ENCODE measurements around the gene PRR15L.
A peak's percentile ranks its signal among the peaks of the same experiment; 100 is the strongest.

Gene PRR15L

DNA sequence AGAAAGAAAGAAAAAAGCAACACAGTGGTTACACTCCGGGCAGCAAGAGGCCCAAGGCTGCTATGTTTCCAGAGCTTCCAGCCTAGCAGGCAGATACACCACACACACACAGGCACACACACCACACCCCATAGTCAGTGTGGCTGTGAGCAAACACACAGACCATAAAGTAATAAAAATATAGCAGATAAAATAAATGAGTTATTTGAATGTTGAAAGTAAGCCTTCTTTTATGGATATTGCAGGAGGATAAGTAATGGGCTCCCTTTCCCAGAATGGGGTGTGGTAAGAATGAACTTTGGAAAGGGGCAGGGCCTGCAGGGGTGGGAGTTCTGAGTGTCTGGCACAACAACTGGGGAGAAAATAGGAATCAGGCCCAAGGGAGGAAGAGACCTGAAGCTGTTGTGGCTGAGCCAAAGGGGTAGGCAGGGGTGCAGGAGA lies 8.4 kb upstream of the PRR15L start:
- no peak for DNase-seq (ENCODE audit: low read depth)
- H3K4me3 ChIP-seq (ENCODE audit: low read depth, low read length), result no peak overlapping the region

DNA sequence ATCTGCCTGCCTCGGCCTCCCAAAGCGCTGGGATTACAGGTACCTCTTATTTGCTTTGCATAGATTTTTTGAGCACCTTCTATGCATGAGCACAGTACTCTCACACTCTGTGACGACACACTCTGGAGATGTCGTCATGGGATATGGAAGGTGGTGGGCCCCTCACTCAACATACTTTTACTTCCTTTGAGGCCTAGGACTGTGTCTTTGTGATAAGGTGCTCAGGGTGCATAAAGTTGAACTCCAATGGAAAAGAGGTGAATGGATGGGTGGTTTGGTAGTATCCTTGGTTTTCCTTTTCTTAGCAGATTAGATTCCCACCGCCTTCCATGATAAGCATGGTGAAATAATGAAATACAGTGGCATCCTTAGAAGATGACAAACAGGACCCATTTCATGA lies 7.2 kb upstream of the PRR15L start:
- no peak overlapping the region for H3K4me3 ChIP-seq (ENCODE audit: low read depth, low read length)
- no peak for DNase-seq (ENCODE audit: low read depth)

DNA sequence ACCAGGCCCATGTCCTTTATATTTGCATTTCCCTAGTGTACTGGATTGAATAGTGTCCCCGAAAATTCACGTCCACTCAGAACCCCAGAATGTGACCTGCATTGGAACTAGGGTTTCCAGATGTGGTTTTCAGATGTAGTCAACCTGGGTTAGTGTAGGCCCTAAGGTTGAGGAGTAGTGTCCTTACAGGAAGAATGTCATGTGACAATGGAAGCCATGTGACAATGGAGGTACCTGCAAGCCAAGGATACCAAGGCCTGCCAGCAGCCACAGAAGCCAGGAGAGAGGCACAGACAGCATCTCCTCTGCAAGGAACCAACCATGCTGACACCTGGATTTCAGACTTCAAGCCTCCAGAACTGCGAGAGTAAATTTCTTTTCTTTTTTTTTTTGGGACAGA lies 5.2 kb upstream of the PRR15L start:
- no peak for DNase-seq (ENCODE audit: low read depth)
- H3K4me3 ChIP-seq (ENCODE audit: low read depth, low read length), result no peak overlapping the region

DNA sequence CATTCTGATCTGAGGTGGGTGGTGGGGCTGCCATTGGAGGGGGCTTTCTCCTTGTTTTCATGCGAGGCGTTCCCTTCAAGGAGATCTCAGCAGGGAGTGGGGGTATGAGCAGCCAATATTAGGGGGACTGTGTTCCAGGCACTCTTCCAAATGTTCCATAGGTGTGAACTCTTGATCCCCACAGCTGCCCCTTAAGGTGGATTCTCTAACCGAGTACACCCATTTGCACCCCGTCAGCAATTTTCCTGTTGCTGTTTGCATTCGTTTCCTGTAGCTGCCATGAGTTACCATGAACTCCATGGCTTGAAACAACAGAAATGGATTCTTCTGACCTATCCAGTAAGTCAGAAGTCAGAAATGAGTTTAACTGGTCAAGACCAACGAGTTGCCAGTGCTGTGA lies 3.7 kb upstream of the PRR15L start:
- DNase-seq (ENCODE audit: low read depth), result no peak
- no peak overlapping the region for H3K4me3 ChIP-seq (ENCODE audit: low read depth, low read length)

DNA sequence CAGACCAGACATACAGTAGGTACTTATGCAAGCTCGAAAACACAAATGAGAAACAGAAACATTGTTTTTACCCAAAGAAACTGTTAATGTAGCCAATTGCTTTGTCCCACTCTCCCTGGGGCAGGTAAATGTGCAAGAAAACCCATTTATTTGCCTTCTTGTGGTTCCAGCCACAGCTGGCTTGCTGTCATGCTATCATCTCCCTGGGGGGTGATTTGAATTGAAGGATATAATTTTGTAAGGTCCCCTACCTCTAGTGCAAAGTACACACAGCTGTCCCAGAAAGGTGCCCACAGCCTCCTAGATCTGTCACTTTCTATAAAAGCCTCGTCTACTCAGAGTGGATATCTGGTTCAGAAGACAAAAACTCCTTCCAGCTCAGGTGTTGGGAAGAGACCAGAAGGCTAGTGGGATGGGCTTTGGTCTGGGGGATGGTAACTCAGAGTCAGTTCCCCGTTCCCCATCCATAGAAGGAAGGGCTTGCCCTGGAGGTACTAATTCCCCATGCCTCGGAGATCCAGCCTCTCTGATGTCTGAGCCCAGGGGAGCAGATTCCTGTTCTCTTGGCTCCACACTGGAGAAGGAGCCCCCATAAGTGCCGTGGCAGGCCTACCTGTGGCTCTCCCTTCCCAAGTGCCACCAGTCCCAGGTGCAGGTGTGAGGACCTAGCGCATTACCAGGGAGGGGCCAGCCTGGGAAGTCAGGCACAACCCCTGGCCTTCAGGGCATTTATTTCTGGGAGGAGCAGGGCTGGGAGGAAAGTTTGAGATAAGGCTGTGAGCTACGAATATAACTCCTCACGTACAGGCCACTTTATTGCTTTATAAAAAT lies 2.4 kb upstream of the PRR15L start:
- no peak for DNase-seq (ENCODE audit: low read depth)
- H3K4me3 ChIP-seq (ENCODE audit: low read depth, low read length), result no peak overlapping the region

DNA sequence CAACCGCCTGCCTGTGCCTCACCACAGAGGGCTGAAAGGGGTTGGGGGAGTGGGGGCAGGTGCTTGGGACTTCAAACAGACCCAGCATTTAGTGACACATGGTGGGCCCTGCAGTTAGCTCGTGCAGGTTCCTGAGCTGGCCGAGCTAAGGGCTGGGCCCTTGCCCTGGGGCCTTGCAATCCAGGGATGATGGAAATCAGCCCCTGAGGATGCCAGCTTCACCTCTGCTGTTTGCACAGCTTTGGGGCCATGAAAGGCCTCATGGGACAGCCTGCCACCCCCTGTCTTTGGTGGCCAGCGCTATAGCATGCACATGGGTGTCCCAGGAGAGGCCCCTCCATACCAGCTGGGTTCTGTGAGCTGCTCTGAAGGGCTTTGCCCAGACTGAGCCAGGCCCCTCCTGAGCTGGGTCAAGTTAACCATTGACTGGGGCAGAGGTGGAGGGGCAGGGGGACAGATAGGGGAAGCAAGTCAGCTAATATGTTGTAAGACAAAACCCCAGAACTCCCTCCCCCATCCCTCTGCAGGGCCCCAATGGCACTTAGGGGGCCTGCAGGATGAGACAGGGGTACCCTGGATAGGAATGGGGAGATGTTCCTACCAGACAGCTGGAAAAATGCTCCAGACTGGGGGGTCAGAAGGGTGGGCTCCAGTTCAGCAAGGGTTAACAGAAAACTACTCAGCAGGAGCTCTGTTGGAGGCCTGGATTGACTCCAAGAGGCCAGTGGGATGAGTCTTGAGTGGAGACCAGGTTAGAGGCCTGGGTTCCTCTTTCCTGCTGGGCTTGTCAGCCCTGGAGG lies 692 bp downstream of the PRR15L start:
- no peak for DNase-seq (ENCODE audit: low read depth)
- H3K4me3 ChIP-seq (ENCODE audit: low read depth, low read length), result no peak overlapping the region

DNA sequence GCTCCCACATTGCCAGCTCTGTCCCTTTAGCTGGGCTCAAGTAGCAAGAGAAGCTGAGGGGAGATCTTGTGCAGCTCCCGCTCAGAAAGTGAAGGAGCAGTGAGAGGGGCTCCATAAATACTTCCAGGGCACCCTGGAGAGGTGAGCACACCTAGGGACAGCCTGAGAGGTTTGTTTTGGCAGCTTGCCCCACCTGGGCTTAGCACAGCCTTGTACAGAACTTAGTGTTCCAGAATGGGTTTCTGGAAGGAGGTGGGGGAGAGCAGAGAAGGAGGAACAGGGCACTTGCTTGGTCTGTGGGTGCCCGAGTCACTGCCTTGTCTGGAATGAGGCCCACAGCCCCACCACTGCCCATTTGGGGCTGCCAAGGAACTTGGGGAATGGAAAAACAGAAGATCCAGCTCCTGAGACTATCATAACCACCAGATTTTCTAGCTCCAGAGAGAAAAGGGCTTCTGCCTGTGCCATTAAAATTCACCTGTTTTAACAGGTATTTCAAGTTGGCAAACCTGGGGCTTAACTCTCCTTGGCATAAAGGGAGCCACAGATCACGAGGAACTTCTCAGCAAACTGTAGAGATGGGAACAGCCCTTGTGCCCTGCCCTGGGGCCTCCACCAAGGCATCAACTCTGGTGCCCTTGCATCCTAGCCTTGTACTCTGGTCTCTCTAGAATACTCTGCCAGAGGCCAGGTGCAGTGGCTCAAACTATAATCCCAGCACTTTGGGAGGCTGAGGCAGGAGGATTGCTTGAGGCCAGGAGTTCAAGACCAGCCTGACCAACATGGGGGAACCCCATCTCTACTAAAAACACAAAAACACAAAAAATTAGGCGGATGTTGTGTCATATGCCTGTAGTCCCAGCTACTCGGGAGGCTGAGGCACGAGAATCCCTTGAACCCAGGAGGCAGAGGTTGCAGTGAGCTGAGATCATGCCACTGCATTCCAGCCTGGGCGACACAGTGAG lies 1.9 kb downstream of the PRR15L start:
- no peak for DNase-seq (ENCODE audit: low read depth)
- no peak overlapping the region for H3K4me3 ChIP-seq (ENCODE audit: low read depth, low read length)

DNA sequence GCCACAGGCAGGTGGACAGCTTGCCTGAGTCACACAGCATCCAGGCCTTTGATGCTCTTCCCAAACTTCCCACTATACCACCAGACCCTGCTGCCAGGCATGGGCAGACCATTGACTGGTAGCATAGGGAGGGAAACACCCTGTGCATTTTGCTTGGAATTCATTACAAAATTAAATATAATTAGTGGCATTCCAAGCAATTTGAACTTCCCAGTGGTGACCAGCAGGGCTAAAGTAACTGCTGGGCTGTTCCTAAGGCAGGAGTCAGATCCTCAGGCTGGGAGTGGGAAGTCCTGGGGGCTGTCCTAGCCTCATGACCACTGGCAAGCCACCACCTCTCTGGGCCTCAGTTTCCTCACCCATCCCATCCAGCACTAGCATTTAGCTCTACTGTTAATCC lies 3.8 kb downstream of the PRR15L start:
- H3K4me3 ChIP-seq (ENCODE audit: low read depth, low read length), result no peak overlapping the region
- no peak for DNase-seq (ENCODE audit: low read depth)

DNA sequence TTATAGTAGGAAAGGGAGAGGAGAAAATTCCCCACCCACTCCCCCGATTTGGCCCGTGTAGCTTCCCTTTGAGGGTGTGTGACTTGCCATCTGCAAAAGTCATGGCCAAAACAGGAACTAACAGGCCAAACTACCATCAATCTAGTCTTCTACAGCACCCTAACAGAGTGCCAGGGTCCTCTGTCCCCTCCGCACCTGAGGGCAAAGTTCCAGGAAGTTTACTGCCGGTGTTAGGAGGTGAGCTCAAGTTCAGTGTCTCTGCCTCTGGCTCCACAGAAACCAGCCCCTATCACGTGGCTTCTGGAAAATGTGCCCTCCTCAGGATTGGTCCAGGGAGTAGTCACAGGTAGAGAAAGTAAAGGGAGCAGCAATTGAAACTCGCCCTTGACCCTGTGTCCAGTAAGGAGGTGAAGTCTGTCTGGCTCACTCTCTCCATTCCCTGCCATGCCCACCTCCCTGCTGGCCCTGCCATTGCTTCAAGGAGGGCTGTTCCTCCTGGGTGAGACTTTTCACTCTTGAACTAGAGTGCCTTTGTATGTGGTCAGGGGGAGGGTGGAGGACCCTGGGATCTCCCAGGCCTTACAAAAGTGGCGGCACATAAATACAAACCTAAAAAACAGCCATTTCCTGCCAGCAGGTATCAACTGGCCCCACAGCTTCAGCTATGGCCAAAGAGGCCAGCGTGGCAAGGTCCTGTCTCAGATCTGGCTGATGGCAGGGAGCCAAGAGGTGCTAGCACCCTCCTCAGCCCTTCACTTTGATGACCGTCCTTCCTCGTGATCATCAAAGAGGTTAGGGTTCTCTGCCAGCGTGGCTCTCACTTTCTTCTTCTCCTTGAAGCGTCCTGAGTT lies 5.3 kb downstream of the PRR15L start:
- DNase-seq (ENCODE audit: low read depth), result no peak
- no peak overlapping the region for H3K4me3 ChIP-seq (ENCODE audit: low read depth, low read length)

DNA sequence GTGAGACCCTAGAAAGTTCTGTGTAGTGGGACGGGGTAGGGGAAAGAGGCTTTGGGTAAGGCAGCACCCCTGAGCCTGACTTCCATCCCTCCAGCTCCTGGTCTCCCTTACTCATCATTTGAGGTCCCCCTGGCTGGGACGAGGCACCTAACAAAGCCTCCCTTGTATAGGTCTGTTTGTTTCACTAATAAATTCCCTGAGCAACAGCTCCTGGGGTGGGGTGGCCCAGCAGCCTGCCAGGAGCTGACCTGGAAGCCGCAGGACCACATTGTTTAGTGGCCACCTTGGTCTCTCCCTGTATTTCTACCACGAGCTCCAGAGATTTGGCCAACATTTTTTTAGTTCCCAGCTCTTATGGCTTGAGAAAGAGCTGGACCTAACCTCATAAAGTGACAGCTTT lies 7.2 kb downstream of the PRR15L start:
- no peak for DNase-seq (ENCODE audit: low read depth)
- H3K4me3 ChIP-seq (ENCODE audit: low read depth, low read length), result no peak overlapping the region

DNA sequence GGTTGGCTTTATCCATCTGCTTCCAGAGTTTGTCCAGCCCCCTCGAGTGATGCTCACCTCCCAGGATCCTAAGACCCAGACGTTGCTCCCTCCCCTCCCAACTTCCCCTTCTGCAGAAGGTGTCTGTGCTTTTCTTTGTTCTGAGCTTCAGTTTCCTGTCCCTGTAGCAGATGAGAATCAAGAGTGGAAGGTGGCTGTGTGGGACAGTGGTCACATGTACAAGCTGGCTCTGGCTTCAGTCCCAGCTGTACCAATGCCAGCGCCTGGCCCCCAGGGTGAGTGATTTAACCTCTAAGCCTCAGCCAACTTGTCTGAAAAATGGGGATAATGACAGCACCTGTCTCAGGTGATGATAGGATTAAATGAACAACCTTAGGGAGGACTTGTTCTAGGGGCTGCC lies 7.7 kb downstream of the PRR15L start:
- H3K4me3 ChIP-seq (ENCODE audit: low read depth, low read length), result no peak overlapping the region
- no peak for DNase-seq (ENCODE audit: low read depth)

DNA sequence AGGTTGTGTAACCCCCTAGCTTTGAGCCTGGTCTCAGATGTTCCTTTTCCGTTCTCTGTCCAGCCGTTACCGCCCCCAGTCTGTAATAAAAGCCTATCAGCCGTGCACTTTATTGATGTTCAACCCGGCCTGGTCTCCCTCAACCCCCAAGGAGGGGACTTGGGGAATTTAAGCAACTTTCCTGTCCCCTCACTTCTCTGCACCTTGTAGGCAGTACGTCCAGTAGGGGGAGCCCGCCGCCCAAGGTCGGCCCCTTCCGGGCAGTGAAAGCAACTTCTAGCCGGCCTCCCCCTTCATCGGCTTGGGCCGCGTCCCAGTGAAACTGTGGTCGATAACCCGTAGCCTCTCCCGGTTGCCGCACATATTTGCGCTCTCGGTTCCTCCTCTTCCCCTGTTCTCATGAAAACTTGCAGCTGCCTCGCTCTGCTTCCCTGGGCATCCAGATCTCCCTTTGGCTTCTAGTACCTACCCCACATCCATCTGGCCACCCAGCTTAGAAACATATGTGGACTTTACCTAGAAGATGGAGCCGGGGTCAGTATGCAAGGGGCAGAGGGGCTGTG lies 8.4 kb downstream of the PRR15L start:
- DNase-seq (ENCODE audit: low read depth), result peak; percentile 32
- peak overlapping the region; percentile 16 for H3K4me3 ChIP-seq (ENCODE audit: low read depth, low read length)

DNA sequence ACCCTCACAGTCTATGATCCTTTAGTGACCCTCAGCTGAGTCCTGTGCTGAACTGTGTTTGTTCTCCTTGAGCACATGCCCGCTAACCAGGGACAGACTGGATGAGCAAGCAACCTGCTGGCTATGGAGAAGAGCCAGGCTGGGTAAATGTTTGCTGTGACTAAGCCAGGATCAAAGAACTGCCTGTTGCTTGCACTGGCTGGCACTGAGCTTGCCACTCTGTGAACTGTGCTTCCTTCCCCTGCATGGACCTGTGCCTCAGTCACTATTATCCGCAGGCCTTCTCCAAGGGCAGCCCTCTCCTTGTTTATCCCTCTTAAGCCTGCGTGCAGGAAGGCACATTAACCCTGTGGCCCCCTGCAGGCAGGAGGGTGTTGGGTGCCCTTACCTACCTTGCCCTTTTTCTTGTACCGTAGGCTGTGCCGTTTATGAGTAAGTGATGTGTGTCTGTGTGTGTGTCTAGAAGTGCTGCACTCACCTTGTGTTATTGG lies 8.9 kb downstream of the PRR15L start:
- H3K4me3 ChIP-seq (ENCODE audit: low read depth, low read length), result no peak overlapping the region
- DNase-seq (ENCODE audit: low read depth), result no peak

DNA sequence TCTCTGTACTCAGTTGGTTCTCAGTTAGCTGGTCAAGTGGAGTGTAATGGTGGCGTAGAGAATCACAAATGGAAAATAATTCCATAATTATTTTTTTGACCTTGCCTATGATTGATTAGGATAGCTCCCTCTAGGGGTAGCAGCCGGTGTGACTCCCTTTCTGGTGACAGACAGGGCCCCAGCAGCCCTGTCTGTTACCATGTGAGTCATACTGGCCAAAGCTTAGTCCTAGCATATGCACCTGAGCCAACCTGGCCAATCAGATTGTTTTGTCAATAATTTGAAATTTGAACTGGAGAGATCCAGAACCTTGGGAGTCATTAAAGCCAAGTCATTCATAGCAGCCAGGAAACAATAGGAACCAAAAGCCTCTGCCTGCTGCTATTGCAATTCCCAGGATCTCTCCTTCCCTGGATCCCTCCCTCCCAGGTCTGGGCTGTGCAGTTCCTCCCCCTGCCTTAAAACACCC lies 10.7 kb downstream of the PRR15L start:
- peak; percentile 42 for DNase-seq (ENCODE audit: low read depth)
- no peak overlapping the region for H3K4me3 ChIP-seq (ENCODE audit: low read depth, low read length)

DNA sequence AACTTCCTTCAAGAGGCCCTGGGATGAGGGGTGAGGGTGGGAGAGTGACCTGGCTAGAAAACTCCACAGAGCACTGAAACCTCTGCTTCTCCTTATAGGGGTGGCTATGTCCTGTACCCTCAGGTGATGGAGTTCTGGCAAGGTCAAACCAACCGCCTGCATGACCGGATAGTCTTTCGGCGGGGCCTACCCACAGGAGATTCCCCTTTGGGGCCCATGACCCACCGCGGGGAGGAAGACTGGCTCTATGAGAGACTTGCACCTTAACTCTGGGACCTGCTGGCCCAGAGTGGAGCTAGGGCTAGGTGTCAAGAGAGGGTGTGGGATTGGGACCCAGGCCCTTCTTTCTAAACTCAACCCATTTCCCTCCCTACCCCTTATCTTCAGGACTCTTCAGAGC lies 11.2 kb downstream of the PRR15L start:
- DNase-seq (ENCODE audit: low read depth), result no peak
- H3K4me3 ChIP-seq (ENCODE audit: low read depth, low read length), result no peak overlapping the region

DNA sequence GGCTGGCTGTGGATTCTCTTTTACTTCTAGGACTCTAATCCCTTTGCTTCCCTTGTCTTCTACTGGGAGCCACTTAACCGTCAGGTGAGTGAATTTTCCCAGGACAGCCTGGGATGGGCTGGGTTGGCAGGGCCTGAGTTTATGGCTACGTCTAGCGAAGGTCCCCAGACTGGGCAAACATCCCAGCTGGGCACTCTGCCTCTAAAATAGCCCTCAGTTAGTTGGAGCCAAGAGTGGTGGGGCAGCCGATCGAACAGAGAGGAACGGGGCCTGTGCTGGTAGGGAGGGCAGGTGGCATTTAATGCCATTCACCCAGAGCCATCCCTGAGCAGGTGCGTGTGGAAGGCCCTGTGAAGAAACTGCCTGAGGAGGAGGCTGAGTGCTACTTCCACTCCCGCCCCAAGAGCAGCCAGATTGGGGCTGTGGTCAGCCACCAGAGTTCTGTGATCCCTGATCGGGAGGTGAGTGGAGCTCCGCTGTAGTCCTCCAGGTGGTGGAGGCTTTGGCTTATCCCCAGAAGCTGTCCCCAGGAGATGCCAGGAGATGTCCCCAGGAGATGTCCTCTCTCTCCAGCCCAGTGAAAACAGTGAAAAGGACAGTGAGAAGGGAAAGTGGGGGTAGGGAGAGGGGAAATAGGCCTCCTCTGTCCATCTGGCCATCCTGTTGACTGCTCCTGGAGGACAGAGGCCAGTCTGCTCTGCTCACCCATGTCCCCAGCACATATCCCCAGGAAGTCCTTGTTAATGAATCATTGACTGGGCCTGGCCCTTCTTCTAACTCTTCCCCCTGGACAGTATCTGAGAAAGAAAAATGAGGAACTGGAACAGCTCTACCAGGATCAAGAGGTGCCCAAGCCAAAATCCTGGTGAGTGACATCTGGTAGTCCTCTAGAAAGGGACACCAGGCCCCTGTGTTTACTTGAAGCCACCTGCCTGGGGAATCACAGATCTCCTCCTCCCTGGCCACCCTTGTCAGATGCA lies 11.9 kb downstream of the PRR15L start:
- DNase-seq (ENCODE audit: low read depth), result no peak
- H3K4me3 ChIP-seq (ENCODE audit: low read depth, low read length), result no peak overlapping the region

DNA sequence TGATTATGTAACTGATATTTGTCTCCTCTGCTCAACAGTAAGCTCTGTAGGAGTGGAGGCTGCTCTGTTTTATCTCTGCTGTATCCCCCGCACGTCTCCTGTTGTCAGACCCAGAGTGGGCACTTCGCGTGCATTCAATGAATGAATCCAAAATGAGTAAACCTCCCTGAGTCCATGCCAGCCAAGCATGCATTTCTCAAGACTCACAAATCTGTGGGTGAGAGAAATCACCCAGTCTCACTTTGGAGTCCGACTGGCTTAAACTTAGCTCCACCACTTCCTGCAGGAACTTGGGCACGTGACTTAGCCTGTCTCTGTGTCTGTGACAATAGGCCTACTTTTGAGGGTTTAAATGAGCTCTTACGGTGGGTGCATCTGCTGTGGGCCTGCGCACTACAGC lies 12.6 kb downstream of the PRR15L start:
- no peak overlapping the region for H3K4me3 ChIP-seq (ENCODE audit: low read depth, low read length)
- DNase-seq (ENCODE audit: low read depth), result no peak

Data from skeletal muscle cell (primary cell).